GM12878 (cell line): Measurements from ENCODE around the gene ECT2. TPM values are rescaled to one million over a fixed set of nuclear protein-coding genes. Genes with fewer than 3 reads are reported as not detected.

Experiments used
- ATAC-seq: fragments of 200-7000 bp; cut with Tn5 transposase; 3 replicates; pipeline ENCODE4 v1.9.1; 2020; ENCODE audit warnings: mild to moderate bottlenecking, moderate library complexity
- BruUV-seq: library from RNA; stranded (reverse); fragments of 400-500 nt; replicated peaks from 2 replicates; lab custom pipeline; 2021; lab: Mats Ljungman, UMichigan
- CTCF ChIA-PET: fragments of 300-600 bp; sonication (Branson Sonifier 250); formaldehyde crosslinking; extraction: SDS; loops from one replicate; lab custom pipeline; 2021; ENCODE audit warnings: inconsistent platforms; lab: Yijun Ruan, JAX
- POLR2A ChIA-PET: fragments of 350-600 bp; formaldehyde crosslinking; extraction: SDS; loops from one replicate; lab custom pipeline; 2021; ENCODE audit warnings: inconsistent platforms; lab: Charles Lee
- RAD21 ChIA-PET: fragments of 300-600 bp; sonication (Branson Sonifier 250); formaldehyde crosslinking; loops from one replicate; lab custom pipeline; 2023; ENCODE audit warnings: antibody characterized with exemption; ENCODE audit not compliant: unreplicated experiment; lab: Charles Lee
- SMC1A ChIA-PET: fragments of 300-600 bp; sonication (Branson Sonifier 250); formaldehyde crosslinking; loops from one replicate; lab custom pipeline; 2023; ENCODE audit not compliant: unreplicated experiment, uncharacterized antibody; lab: Charles Lee
- DNase-seq: peaks from one replicate; pipeline ENCODE4 v3.0.0-alpha.2; 2011; ENCODE audit warnings: low read depth, low spot score
- FAIRE-seq: peaks from 3 replicates; lab custom pipeline; 2011; peaks lifted over from hg19 to GRCh38; lab: Jason Lieb, UNC
- H2AFZ ChIP-seq: 2 replicates; pipeline ENCODE4 v1.6.0; 2011; ENCODE audit warnings: low read depth, low read length, control low read depth; ENCODE audit not compliant: control insufficient read depth
- H3K27ac ChIP-seq: 2 replicates; pipeline ENCODE4 v1.5.1; 2011; ENCODE audit warnings: control low read depth; ENCODE audit not compliant: control insufficient read depth, insufficient read depth
- H3K27me3 ChIP-seq, 2 experiments: replicated peaks in 1 of 2; 2 replicates each; pipeline versions ENCODE4 v1.6.0 to v1.6.1; 2011; ENCODE audit warnings: low read length in 1 of 2; ENCODE audit not compliant: control insufficient read depth in 2 of 2, insufficient read depth in 2 of 2
- H3K36me3 ChIP-seq, 2 experiments: 2 replicates each; pipeline ENCODE4 v1.5.1; 2011; ENCODE audit warnings: low read length in 1 of 2; ENCODE audit not compliant: control insufficient read depth in 2 of 2, insufficient read depth in 2 of 2
- H3K4me1 ChIP-seq: 2 replicates; pipeline ENCODE4 v1.6.1; 2011; ENCODE audit warnings: mild to moderate bottlenecking, low read length, moderate library complexity, mixed read lengths; ENCODE audit not compliant: control insufficient read depth, insufficient read depth
- H3K4me2 ChIP-seq: 2 replicates; pipeline ENCODE4 v1.6.0; 2011; ENCODE audit warnings: control low read depth; ENCODE audit not compliant: control insufficient read depth, insufficient read depth
- H3K4me3 ChIP-seq: fragments of 200-600 bp; sonication (generic); 2 replicates; pipeline ENCODE4 v1.5.1; 2016
- H3K79me2 ChIP-seq: 2 replicates; pipeline ENCODE4 v1.6.0; 2011; ENCODE audit warnings: low read length; ENCODE audit not compliant: control insufficient read depth, insufficient read depth
- H3K9ac ChIP-seq: 2 replicates; pipeline ENCODE4 v1.8.0; 2011; ENCODE audit warnings: low read length, control low read depth, mixed read lengths; ENCODE audit not compliant: control insufficient read depth, insufficient read depth
- H3K9me3 ChIP-seq: replicated peaks from 3 replicates; pipeline ENCODE4 v1.5.1; 2011; ENCODE audit warnings: mild to moderate bottlenecking, low read length; ENCODE audit not compliant: control insufficient read depth, insufficient read depth
- H4K20me1 ChIP-seq: 2 replicates; pipeline ENCODE4 v1.6.0; 2011; ENCODE audit not compliant: control insufficient read depth, insufficient read depth
- BRCA1 ChIP-seq: IDR thresholded peaks from 2 replicates; pipeline ENCODE4 v1.6.1; 2011; ENCODE audit warnings: low read depth, low read length, improper control_type of control experiment
- CEBPB ChIP-seq, 2 experiments: fragments of 150-350 bp in 1 of 2; IDR thresholded peaks; 2 replicates each; pipeline ENCODE4 v1.6.1; 2012 to 2014; ENCODE audit warnings: low read depth in 2 of 2, low read length in 2 of 2, borderline replicate concordance in 1 of 2, inconsistent platforms in 1 of 2
- DPF2 ChIP-seq: fragments of 450-650 bp; IDR thresholded peaks from 2 replicates; pipeline ENCODE4 v1.6.1; 2017; ENCODE audit warnings: mild to moderate bottlenecking
- E4F1 ChIP-seq: fragments of 450-650 bp; IDR thresholded peaks from 2 replicates; pipeline ENCODE4 v1.6.1; 2018; ENCODE audit warnings: borderline replicate concordance, mild to moderate bottlenecking; ENCODE audit not compliant: partially characterized antibody
- EP300 ChIP-seq, 2 experiments: fragments of 150-350 bp in 1 of 2; IDR thresholded peaks; 2 replicates each; pipeline ENCODE4 v1.6.1; 2011 to 2012; ENCODE audit warnings: low read depth in 2 of 2, low read length in 2 of 2, borderline replicate concordance in 1 of 2, improper control_type of control experiment in 1 of 2, inconsistent platforms in 1 of 2; ENCODE audit not compliant: control insufficient read depth in 1 of 2
- GABPA ChIP-seq: IDR thresholded peaks from 2 replicates; pipeline ENCODE4 v1.6.1; 2014; ENCODE audit warnings: antibody characterized with exemption, low read depth, mild to moderate bottlenecking, inconsistent platforms
- JUNB ChIP-seq: IDR thresholded peaks from 2 replicates; pipeline ENCODE4 v1.6.1; 2016; ENCODE audit warnings: antibody characterized with exemption, mild to moderate bottlenecking
- KLF5 ChIP-seq: fragments of 450-650 bp; IDR thresholded peaks from 2 replicates; pipeline ENCODE4 v1.6.1; 2014; ENCODE audit warnings: mild to moderate bottlenecking; ENCODE audit not compliant: partially characterized antibody
- MLLT1 ChIP-seq: fragments of 450-650 bp; IDR thresholded peaks from 2 replicates; pipeline ENCODE4 v1.6.1; 2016; ENCODE audit warnings: mild to moderate bottlenecking
- NBN ChIP-seq: fragments of 450-650 bp; IDR thresholded peaks from 2 replicates; pipeline ENCODE4 v1.6.1; 2016
- NR2C2 ChIP-seq: IDR thresholded peaks from 2 replicates; pipeline ENCODE4 v1.6.1; 2011; ENCODE audit warnings: borderline replicate concordance, low read depth; ENCODE audit not compliant: control insufficient read depth, insufficient read length
- POLR2A ChIP-seq: IDR thresholded peaks from 2 replicates; pipeline ENCODE4 v1.6.1; 2011; ENCODE audit warnings: low read depth, mild to moderate bottlenecking, low read length
- RAD51 ChIP-seq: fragments of 450-650 bp; IDR thresholded peaks from 2 replicates; pipeline ENCODE4 v1.6.1; 2016; ENCODE audit warnings: moderate library complexity, mild to moderate bottlenecking, inconsistent platforms
- RB1 ChIP-seq: fragments of 450-650 bp; formaldehyde crosslinking; IDR thresholded peaks from 2 replicates; pipeline ENCODE4 v1.6.1; 2017; ENCODE audit warnings: mild to moderate bottlenecking, borderline replicate concordance
- SMARCA5 ChIP-seq: fragments of 450-650 bp; IDR thresholded peaks from 2 replicates; pipeline ENCODE4 v1.6.1; 2017; ENCODE audit warnings: mild to moderate bottlenecking
- TCF3 ChIP-seq: IDR thresholded peaks from 2 replicates; pipeline ENCODE4 v1.6.1; 2012; ENCODE audit warnings: low read depth, mild to moderate bottlenecking, low read length, borderline replicate concordance; ENCODE audit not compliant: insufficient read depth
- YY1 ChIP-seq: IDR thresholded peaks from 2 replicates; pipeline ENCODE4 v1.6.1; 2011; ENCODE audit warnings: low read depth, mild to moderate bottlenecking, low read length
- ZNF24 ChIP-seq: fragments of 450-650 bp; IDR thresholded peaks from 2 replicates; pipeline ENCODE4 v1.6.1; 2017; ENCODE audit warnings: antibody characterized with exemption, mild to moderate bottlenecking
- WGBS: methylation state at CpG from one replicate; pipeline ENCODE4 v1.1.6; 2016; ENCODE audit warnings: low lambda C conversion rate; ENCODE audit not compliant: insufficient replicate concordance, insufficient coverage; ENCODE audit errors: missing lambda C conversion rate; 5-methylcytosine and 5-hydroxymethylcytosine counted together
- in situ Hi-C: fragments of 300-500 bp; cut with MboI; formaldehyde crosslinking; loops from 9 replicates; pipeline ENCODE4 v1.14.3; 2018; ENCODE audit warnings: mixed read lengths
- intact Hi-C: fragments of 100-400 bp; cut with micrococcal nuclease; formaldehyde crosslinking; loops from one replicate; pipeline ENCODE4 v1.14.2; 2022; ENCODE audit not compliant: unreplicated experiment
- polyA plus RNA-seq, 11 experiments: library from polyadenylated mRNA; depleted of rRNA in 4 of 11; unstranded in 6 of 11; stranded (reverse) in 5 of 11; fragments of >200 nt; fragmentation: Nextera tagmentation in 4 of 11; fragmentation: Illumina TruSeq in 1 of 11; extraction: Ambion mirVana in 4 of 11; extraction: Trizol in 1 of 11; gene quantifications; 1 replicate in 1 of 11; 2 replicates in 10 of 11; pipeline versions ENCODE4 v1.2.1 to v1.2.3, GENCODE V29; 2011 to 2016; ENCODE audit warnings: inconsistent platforms in 2 of 11, missing spikeins in 2 of 11, low read depth in 1 of 11
- total RNA-seq, 4 experiments: library from RNA; depleted of rRNA in 3 of 4; stranded (reverse); fragments of >200 nt in 3 of 4; fragmentation: Illumina TruSeq in 1 of 4; extraction: Trizol in 1 of 4; gene quantifications; 2 replicates each; pipeline versions ENCODE4 v1.2.1 to v1.2.3, GENCODE V29; 2013 to 2021
- TF ChIP-seq, protein P1 (sequence below): IDR thresholded peaks from 2 replicates; pipeline ENCODE4 v1.6.1; 2012; ENCODE audit warnings: low read length, inconsistent platforms
- TF ChIP-seq, protein P2 (sequence below): IDR thresholded peaks from 2 replicates; pipeline ENCODE4 v1.6.1; 2011; ENCODE audit warnings: mild to moderate bottlenecking, low read depth, low read length, moderate library complexity; ENCODE audit not compliant: insufficient replicate concordance

The ECT2 gene
- total and polyA plus RNA-seq, 10 of the 15 experiments (the other 5 are each of a cell fraction or from before 2014, with no cell fraction given) = 21.5 to 47.8 (median 38.2) TPM

- no peaks in the 10 kb centered on the region for H3K9me3 ChIP-seq
- FAIRE-seq (no peak), DNase-seq (no peak), ATAC-seq (no peak)
- H3K79me2 ChIP-seq = no peaks in the 10 kb centered on the region
- ChIA-PET SMC1A (interaction anchor here (1.0 to 1.1 kb wide), 2 partner anchors 9 to 32 kb away, joined by 3 read pairs; no protein-coding TSS in a partner anchor), RAD21 (no interaction called here), POLR2A (interaction anchor here (0.5 kb wide), 1 partner anchor 106 kb away, joined by 3 read pairs; no protein-coding TSS in a partner anchor), CTCF (interaction anchor here (1.7 kb wide), 1 partner anchor 114 kb away, joined by 7 read pairs; no protein-coding TSS in a partner anchor)
- no peaks in the 10 kb centered on the region for H3K4me1 ChIP-seq
- no peak overlapping the region for H3K27ac ChIP-seq
- no peak overlapping the region for H3K4me3 ChIP-seq
- in situ Hi-C loops = no loop called here
- TF ChIP-seq CEBPB (IDR thresholded peaks at IDR 0.05; ENCODE audit: borderline replicate concordance in 1 of 2, low read depth in 2 of 2, low read length in 2 of 2) (no peak), DPF2 (no peak), YY1 (no peak), RAD51 (no peak), POLR2A (no peak), SMARCA5 (no peak), GABPA (no peak), MLLT1 (no peak), JUNB (no peak), TCF3 (no peak), ZNF24 (no peak), RB1 (no peak), E4F1 (no peak), KLF5 (no peak), NBN (no peak), EP300 (IDR thresholded peaks at IDR 0.05; ENCODE audit: borderline replicate concordance in 1 of 2, control insufficient read depth in 1 of 2, low read depth in 2 of 2, low read length in 2 of 2) (no peak), BRCA1 (no peak), NR2C2 (no peak)
- TF ChIP-seq, protein P1, sequence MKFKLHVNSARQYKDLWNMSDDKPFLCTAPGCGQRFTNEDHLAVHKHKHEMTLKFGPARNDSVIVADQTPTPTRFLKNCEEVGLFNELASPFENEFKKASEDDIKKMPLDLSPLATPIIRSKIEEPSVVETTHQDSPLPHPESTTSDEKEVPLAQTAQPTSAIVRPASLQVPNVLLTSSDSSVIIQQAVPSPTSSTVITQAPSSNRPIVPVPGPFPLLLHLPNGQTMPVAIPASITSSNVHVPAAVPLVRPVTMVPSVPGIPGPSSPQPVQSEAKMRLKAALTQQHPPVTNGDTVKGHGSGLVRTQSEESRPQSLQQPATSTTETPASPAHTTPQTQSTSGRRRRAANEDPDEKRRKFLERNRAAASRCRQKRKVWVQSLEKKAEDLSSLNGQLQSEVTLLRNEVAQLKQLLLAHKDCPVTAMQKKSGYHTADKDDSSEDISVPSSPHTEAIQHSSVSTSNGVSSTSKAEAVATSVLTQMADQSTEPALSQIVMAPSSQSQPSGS = no peak
- TF ChIP-seq, protein P2, sequence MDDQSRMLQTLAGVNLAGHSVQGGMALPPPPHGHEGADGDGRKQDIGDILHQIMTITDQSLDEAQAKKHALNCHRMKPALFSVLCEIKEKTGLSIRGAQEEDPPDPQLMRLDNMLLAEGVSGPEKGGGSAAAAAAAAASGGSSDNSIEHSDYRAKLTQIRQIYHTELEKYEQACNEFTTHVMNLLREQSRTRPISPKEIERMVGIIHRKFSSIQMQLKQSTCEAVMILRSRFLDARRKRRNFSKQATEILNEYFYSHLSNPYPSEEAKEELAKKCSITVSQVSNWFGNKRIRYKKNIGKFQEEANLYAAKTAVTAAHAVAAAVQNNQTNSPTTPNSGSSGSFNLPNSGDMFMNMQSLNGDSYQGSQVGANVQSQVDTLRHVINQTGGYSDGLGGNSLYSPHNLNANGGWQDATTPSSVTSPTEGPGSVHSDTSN = no peak
- no TSS peak for BruUV-seq
- 100% methylated on average over 2 of the region's 2 CpGs for WGBS
- no peak overlapping the region for H3K4me2 ChIP-seq
- no peaks in the 10 kb centered on the region for H3K27me3 ChIP-seq
- peaks cover 8 to 9% of the 10 kb centered on the region in 2 experiments; a peak in 3 of 4 replicates for H3K36me3 ChIP-seq
- no peak overlapping the region for H3K9ac ChIP-seq
- H4K20me1 ChIP-seq = no peaks in the 10 kb centered on the region
- intact Hi-C loops = no loop called here
- H2AFZ ChIP-seq = no peak overlapping the region
These were observed 36.5 kb downstream of the ECT2 start for GRCh38 chr3:172787019-172787418.
